Measurements from ENCODE around the gene MUC12. TPM values are rescaled to one million over a fixed set of nuclear protein-coding genes. Genes with fewer than 3 reads are reported as not detected.
A peak's percentile ranks its signal among the peaks of the same experiment; 100 is the strongest.
"Not testable (repeated sequence)": the region's sequence is repeated elsewhere in the genome, so short reads cannot be mapped to it uniquely, and the experiment has no call there.

The MUC12 gene
- total RNA-seq, 2 donors from 2014 or later, result not detected

DNA sequence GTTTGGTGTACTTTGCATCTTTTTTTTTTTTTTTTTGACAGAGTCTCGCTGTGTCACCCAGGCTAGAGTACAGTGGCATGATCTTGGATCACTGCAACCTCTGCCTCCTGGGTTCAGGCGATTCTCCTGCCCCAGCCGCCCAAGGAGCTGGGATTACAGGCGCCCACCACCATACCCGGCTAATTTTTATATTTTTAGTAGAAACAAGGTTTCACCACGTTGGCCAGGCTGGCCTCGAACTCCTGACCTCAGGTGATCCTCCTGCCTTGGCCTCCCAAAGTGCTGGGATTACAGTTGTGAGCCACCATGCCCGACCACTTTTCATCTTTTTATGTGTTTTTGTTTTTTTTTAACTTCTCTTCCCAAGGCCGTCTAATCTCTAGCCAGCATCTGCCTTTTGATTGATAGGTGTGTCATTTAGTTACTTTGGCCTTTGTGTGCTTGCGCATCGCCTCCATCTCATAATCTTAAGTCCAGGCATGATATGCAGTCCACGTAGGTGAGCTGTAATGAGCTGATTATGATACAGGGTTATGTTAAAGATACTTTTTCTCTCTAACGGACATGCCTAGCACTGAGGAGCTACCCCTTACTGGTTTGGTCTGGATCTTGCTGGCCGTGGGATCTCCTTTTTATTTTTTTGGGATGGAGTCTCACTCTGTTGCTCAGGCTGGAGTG lies 15.0 kb downstream of the MUC12 start:
- not testable (repeated sequence) for H3K36me3 Mint-ChIP-seq; DNase-seq (ENCODE audit: low spot score); ATAC-seq; H3K4me1 Mint-ChIP-seq (ENCODE audit: low read depth in 2 of 2); H3K9me3 Mint-ChIP-seq; H3K27ac Mint-ChIP-seq; H3K4me3 Mint-ChIP-seq
- H3K27me3 Mint-ChIP-seq, result peaks cover 0 to 11% of the 10 kb centered on the region in 2 donors

DNA sequence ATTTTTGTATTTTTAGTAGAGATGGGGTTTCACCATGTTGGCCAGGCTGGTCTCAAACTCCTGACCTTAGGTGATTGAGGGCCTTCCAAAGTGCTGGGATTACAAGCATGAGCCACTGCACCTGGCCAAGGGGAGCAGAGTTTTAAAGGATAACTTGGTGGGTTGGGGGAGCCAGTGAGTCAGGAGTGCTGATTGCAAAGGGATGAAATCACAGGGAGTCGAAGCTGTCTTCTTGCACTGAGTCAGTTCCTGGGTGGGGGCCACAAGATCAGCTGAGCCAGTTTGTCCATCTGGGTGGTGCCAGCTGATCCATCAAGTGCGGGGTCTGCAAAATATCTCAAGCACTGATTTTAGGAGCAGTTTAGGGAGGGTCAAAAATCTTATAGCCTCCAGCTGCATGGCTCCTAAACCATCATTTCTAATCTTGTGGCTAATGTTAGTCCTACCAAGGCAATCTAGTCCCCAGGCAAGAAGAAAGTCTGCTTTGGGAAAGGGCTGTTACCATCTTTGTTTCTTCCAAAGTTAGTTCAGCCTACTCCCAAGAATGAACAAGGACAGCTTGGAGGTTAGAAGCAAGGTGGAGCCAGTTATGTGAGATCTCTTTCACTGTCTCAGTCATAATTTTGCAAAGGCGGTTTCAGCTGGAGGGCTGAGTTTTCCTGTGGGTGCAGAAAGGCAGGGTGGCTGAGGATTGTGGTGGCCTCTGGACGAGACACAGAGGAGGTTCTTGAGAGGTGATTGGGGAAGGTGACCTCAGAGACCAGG lies 15.8 kb downstream of the MUC12 start:
- H3K4me1 Mint-ChIP-seq (ENCODE audit: low read depth in 2 of 2); H3K4me3 Mint-ChIP-seq; H3K9me3 Mint-ChIP-seq; H3K36me3 Mint-ChIP-seq; H3K27ac Mint-ChIP-seq; ATAC-seq; DNase-seq (ENCODE audit: low spot score): not testable (repeated sequence)
- peaks cover 0 to 11% of the 10 kb centered on the region in 2 donors for H3K27me3 Mint-ChIP-seq

DNA sequence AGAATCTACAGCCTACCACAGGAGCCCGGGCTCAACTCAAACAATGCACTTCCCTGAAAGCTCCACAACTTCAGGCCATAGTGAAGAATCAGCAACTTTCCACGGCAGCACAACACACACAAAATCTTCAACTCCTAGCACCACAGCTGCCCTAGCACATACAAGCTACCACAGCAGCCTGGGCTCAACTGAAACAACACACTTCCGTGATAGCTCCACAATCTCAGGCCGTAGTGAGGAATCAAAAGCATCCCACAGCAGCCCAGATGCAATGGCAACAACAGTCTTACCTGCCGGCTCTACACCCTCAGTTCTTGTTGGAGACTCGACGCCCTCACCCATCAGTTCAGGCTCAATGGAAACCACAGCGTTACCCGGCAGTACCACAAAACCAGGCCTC lies 22.3 kb downstream of the MUC12 start:
- Mint-ChIP-seq H3K4me3 (no peak overlapping the region), H3K4me1 (ENCODE audit: low read depth in 2 of 2) (no peaks in the 10 kb centered on the region), H3K27me3 (no peaks in the 10 kb centered on the region), H3K27ac (no peak overlapping the region), H3K9me3 (no peaks in the 10 kb centered on the region), H3K36me3 (no peaks in the 10 kb centered on the region)
- DNase-seq (ENCODE audit: low spot score) (no peak), ATAC-seq (no peak)

DNA sequence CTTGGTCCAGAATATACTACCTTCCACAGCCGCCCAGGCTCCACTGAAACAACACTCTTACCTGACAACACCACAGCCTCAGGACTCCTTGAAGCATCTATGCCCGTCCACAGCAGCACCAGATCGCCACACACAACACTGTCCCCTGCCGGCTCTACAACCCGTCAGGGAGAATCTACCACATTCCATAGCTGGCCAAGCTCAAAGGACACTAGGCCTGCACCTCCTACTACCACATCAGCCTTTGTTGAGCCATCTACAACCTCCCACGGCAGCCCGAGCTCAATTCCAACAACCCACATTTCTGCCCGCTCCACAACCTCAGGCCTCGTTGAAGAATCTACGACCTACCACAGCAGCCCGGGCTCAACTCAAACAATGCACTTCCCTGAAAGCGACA lies 22.9 kb downstream of the MUC12 start:
- not testable (repeated sequence) for H3K4me1 Mint-ChIP-seq (ENCODE audit: low read depth in 2 of 2); H3K9me3 Mint-ChIP-seq; ATAC-seq; DNase-seq (ENCODE audit: low spot score); H3K27me3 Mint-ChIP-seq; H3K4me3 Mint-ChIP-seq; H3K27ac Mint-ChIP-seq; H3K36me3 Mint-ChIP-seq

DNA sequence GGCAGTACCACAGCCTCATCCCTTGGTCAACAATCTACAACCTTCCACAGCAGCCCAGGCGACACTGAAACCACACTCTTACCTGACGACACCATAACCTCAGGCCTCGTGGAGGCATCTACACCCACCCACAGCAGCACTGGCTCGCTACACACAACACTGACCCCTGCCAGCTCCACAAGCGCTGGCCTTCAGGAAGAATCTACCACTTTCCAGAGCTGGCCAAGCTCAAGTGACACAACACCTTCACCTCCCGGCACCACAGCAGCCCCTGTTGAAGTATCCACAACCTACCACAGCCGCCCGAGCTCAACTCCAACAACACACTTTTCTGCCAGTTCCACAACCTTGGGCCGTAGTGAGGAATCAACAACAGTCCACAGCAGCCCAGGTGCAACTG lies 25.3 kb downstream of the MUC12 start:
- H3K27ac Mint-ChIP-seq; H3K9me3 Mint-ChIP-seq; H3K36me3 Mint-ChIP-seq; H3K4me1 Mint-ChIP-seq (ENCODE audit: low read depth in 2 of 2); H3K27me3 Mint-ChIP-seq; H3K4me3 Mint-ChIP-seq; DNase-seq (ENCODE audit: low spot score): not testable (repeated sequence)
- ATAC-seq, result peak in 1 of 2 donors; percentile 57

DNA sequence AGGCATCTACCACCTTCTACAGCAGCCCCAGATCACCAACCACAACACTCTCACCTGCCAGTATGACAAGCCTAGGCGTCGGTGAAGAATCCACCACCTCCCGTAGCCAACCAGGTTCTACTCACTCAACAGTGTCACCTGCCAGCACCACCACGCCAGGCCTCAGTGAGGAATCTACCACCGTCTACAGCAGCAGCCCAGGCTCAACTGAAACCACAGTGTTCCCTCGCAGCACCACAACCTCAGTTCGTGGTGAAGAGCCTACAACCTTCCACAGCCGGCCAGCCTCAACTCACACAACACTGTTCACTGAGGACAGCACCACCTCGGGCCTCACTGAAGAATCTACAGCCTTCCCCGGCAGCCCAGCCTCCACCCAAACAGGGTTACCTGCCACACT lies 29.2 kb downstream of the MUC12 start:
- H3K27me3 Mint-ChIP-seq; DNase-seq (ENCODE audit: low spot score); H3K4me1 Mint-ChIP-seq (ENCODE audit: low read depth in 2 of 2); H3K36me3 Mint-ChIP-seq; H3K4me3 Mint-ChIP-seq; ATAC-seq; H3K9me3 Mint-ChIP-seq; H3K27ac Mint-ChIP-seq: not testable (repeated sequence)

DNA sequence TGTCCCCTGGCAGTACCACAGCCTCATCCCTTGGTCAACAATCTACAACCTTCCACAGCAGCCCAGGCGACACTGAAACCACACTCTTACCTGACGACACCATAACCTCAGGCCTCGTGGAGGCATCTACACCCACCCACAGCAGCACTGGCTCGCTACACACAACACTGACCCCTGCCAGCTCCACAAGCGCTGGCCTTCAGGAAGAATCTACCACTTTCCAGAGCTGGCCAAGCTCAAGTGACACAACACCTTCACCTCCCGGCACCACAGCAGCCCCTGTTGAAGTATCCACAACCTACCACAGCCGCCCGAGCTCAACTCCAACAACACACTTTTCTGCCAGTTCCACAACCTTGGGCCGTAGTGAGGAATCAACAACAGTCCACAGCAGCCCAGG lies 30.0 kb downstream of the MUC12 start:
- not testable (repeated sequence) for DNase-seq (ENCODE audit: low spot score); H3K36me3 Mint-ChIP-seq; H3K9me3 Mint-ChIP-seq; H3K4me1 Mint-ChIP-seq (ENCODE audit: low read depth in 2 of 2); H3K4me3 Mint-ChIP-seq; H3K27me3 Mint-ChIP-seq; H3K27ac Mint-ChIP-seq
- ATAC-seq, result peak; percentile 43 to 64

DNA sequence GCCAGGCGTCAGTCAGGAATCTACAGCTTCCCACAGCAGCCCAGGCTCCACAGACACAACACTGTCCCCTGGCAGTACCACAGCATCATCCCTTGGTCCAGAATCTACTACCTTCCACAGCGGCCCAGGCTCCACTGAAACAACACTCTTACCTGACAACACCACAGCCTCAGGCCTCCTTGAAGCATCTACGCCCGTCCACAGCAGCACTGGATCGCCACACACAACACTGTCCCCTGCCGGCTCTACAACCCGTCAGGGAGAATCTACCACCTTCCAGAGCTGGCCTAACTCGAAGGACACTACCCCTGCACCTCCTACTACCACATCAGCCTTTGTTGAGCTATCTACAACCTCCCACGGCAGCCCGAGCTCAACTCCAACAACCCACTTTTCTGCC lies 30.7 kb downstream of the MUC12 start:
- not testable (repeated sequence) for H3K4me3 Mint-ChIP-seq; DNase-seq (ENCODE audit: low spot score); H3K27ac Mint-ChIP-seq; ATAC-seq; H3K27me3 Mint-ChIP-seq; H3K4me1 Mint-ChIP-seq (ENCODE audit: low read depth in 2 of 2); H3K9me3 Mint-ChIP-seq; H3K36me3 Mint-ChIP-seq

DNA sequence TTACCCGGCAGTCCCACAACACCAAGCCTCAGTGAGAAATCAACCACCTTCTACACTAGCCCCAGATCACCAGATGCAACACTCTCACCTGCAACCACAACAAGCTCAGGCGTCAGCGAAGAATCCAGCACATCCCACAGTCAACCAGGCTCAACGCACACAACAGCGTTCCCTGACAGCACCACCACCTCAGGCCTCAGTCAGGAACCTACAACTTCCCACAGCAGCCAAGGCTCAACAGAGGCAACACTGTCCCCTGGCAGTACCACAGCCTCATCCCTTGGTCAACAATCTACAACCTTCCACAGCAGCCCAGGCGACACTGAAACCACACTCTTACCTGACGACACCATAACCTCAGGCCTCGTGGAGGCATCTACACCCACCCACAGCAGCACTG lies 33.0 kb downstream of the MUC12 start:
- H3K4me1 Mint-ChIP-seq (ENCODE audit: low read depth in 2 of 2); H3K27me3 Mint-ChIP-seq; H3K4me3 Mint-ChIP-seq; DNase-seq (ENCODE audit: low spot score); H3K36me3 Mint-ChIP-seq; H3K27ac Mint-ChIP-seq; H3K9me3 Mint-ChIP-seq: not testable (repeated sequence)
- peak in 1 of 2 donors; percentile 53 for ATAC-seq

DNA sequence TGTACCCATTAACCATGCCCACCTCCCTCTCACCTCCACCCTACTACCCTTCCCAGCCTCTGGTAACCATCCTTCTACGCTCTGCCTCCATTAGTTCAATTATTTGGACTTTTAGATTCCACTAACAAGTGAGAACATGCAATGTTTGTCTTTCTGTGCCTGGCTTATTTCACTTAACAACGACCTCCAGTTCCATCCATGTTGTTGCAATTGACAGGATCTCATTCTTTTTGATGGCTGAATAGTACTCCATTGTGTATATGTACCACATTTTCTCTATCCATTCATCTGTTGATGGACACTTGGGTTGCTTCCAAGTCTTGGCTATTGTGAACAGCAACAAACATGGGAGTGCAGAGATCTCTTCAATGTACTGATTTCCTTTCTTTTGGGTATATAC lies 38.0 kb downstream of the MUC12 start:
- not testable (repeated sequence) for H3K4me1 Mint-ChIP-seq (ENCODE audit: low read depth in 2 of 2); ATAC-seq; H3K27me3 Mint-ChIP-seq

DNA sequence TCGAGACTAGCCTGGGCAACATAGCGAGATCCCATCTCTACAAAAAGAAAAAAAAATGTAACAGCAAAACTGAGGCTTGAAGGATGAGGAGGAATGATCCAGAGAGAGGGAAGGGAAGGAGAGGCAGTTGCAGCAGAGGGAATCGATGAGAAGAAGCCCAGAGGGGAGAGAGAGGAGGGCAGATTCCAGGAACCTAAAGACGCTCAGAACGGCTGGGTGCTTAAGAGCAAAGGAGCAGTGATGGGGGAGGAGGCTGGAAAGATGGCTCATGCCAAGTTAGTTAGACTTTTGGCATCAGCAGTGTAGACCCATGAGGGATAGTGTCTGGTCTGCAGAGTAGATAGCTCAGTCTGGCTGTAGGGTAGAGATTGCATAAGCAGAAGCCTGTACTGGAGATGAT lies 40.3 kb downstream of the MUC12 start:
- peak in 1 of 2 donors; percentile 18 for ATAC-seq
- H3K4me3 Mint-ChIP-seq, result no peak overlapping the region

More for the DNA sequence above, 38.0 kb downstream of the MUC12 start:
- H3K9me3 Mint-ChIP-seq; H3K36me3 Mint-ChIP-seq; DNase-seq (ENCODE audit: low spot score); H3K4me3 Mint-ChIP-seq; H3K27ac Mint-ChIP-seq: not testable (repeated sequence)

DNA sequence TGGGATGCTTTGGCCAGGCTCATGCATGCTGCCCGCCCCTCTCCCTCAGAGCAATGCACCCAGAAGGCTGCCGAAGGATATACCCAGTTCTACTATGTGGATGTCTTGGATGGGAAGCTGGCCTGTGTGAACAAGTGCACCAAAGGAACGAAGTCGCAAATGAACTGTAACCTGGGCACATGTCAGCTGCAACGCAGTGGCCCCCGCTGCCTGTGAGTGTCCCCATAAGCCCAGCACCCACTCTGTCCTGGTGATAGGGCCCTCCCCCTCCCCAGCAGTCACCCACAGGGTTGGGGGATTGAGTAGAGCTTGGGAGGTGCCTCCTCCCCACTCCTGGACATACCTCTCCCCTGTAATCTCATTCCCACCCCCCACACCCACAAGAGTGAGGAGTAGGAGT lies 43.6 kb downstream of the MUC12 start:
- Mint-ChIP-seq H3K27me3 (no peaks in the 10 kb centered on the region), H3K4me1 (ENCODE audit: low read depth in 2 of 2) (peaks cover 6 to 19% of the 10 kb centered on the region in 2 donors), H3K36me3 (peaks cover 6% of the 10 kb centered on the region), H3K9me3 (no peaks in the 10 kb centered on the region), H3K4me3 (no peak overlapping the region), H3K27ac (no peak overlapping the region)
- no peak for DNase-seq (ENCODE audit: low spot score)
- ATAC-seq, result no peak

More for the DNA sequence above, 40.3 kb downstream of the MUC12 start:
- no peaks in the 10 kb centered on the region for H3K9me3 Mint-ChIP-seq
- DNase-seq (ENCODE audit: low spot score), result no peak
- H3K4me1 Mint-ChIP-seq (ENCODE audit: low read depth in 2 of 2), result peaks cover 0 to 4% of the 10 kb centered on the region in 2 donors
- H3K27ac Mint-ChIP-seq, result no peak overlapping the region
- no peaks in the 10 kb centered on the region for H3K27me3 Mint-ChIP-seq
- peaks cover 6% of the 10 kb centered on the region for H3K36me3 Mint-ChIP-seq

DNA sequence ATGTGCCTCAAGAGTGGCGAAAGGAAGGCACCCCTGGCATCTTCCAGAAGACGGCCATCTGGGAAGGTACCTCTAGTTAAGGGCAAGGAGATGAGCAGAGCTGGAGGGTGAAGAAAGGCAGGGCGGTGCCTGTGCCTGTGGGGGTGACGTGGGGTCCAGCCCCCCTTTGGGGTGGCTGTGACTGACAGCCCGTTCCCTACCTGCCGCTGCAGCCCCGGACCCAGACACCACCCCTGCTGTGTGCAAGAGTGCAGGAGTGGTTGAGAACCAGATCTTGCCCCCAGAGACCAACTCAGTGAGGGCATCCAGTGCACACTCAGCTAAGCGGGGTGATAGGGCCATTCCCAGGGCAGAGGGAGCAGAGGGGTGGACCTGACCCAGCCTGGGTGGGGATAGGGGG lies 46.3 kb downstream of the MUC12 start:
- Mint-ChIP-seq H3K36me3 (peaks cover 6% of the 10 kb centered on the region), H3K27me3 (no peaks in the 10 kb centered on the region), H3K9me3 (no peaks in the 10 kb centered on the region), H3K27ac (peak overlapping the region; percentile 76 to 87), H3K4me3 (peak overlapping the region; percentile 86), H3K4me1 (ENCODE audit: low read depth in 2 of 2) (peaks cover 6 to 23% of the 10 kb centered on the region in 2 donors)
- ATAC-seq (no peak), DNase-seq (ENCODE audit: low spot score) (no peak)

DNA sequence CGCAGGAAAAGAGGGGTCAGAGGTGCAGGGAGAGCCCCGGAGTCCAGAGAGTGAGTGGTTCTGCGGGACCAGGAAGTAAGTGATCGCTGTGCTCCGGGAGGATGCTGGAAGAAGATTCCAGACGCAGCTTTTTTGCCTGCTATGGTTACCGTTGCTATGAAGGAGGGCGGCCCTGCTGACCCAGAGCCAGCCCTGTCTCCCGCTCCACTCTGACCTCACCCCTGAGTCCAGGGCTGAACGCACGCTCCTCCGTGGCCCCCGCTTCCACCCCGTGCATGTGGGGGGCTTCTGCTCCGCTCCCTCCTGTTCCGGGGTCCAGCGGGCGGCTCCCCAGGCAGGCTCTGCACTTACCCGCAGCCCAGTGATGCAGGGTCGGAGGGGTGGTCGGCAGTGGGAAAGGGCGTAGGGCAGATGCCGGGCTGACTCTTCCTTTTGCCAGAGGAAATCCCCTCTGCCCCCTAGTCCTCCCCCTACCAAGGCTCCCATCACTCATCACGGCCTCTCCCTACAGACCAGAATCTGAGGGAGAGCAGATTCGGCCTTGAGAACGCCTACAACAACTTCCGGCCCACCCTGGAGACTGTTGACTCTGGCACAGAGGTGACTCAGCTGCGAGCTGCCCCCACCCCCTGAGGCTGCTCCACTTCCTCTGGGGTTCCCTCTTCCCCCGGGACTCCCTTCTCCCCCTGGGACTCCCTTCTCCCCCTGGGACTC lies 47.9 kb downstream of the MUC12 start:
- H3K9me3 Mint-ChIP-seq, result no peaks in the 10 kb centered on the region

More for the DNA sequence above, 47.9 kb downstream of the MUC12 start:
- H3K27me3 Mint-ChIP-seq, result peaks cover 0 to 7% of the 10 kb centered on the region in 2 donors
- peak overlapping the region; percentile 86 for H3K4me3 Mint-ChIP-seq
- peak overlapping the region; percentile 76 to 87 for H3K27ac Mint-ChIP-seq
- H3K4me1 Mint-ChIP-seq (ENCODE audit: low read depth in 2 of 2), result peaks cover 6 to 23% of the 10 kb centered on the region in 2 donors
- DNase-seq (ENCODE audit: low spot score), result peak; percentile 86
- H3K36me3 Mint-ChIP-seq, result no peaks in the 10 kb centered on the region
- peak; percentile 88 to 95 for ATAC-seq

All from natural killer cell treated with Interleukin-12 subunit alpha and Interleukin-12 subunit beta and Interleukin-15 and Interleukin-18, amount 100 ng/mL, for 72 hours (primary cell).